ENCODE data around the gene GLIPR1L2. TPM values are rescaled to one million over a fixed set of nuclear protein-coding genes. Genes with fewer than 3 reads are reported as not detected.
"Not testable (repeated sequence)": the region's sequence is repeated elsewhere in the genome, so short reads cannot be mapped to it uniquely, and the experiment has no call there.

GLIPR1L2 gene
- total RNA-seq, 2 donors from 2014 or later = 0.16 to 0.22 TPM

DNA sequence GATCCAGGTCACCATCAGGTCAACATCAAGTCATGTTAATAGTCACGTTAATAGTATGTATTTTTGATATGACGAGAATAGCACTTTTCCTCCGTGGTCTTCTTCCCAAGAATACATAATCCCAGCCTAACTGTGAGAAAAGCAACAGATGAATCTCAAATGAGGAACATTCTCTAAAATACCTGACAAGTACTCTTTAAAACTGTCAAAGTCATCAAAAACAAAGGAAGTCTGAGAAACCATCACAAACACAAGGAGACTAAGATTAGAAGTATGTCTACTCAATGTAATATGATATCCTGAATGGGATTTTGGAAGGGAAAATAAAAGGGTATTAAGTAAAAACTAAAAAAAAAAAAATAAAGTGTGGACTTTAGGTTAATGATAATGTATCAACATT is 52.8 kb downstream of the GLIPR1L2 start:
- H3K36me3 ChIP-seq = no peaks in the 10 kb centered on the region
- intact Hi-C loops (cut with DNase I) = no loop called here
- H3K9me3 ChIP-seq = no peaks in the 10 kb centered on the region
- H3K4me1 ChIP-seq = no peaks in the 10 kb centered on the region
- H3K27me3 ChIP-seq = no peaks in the 10 kb centered on the region
- no peak for DNase-seq
- H3K9ac ChIP-seq (ENCODE audit: low read depth in 2 of 2, low read length in 2 of 2) = no peak overlapping the region
- TF ChIP-seq, protein P1, sequence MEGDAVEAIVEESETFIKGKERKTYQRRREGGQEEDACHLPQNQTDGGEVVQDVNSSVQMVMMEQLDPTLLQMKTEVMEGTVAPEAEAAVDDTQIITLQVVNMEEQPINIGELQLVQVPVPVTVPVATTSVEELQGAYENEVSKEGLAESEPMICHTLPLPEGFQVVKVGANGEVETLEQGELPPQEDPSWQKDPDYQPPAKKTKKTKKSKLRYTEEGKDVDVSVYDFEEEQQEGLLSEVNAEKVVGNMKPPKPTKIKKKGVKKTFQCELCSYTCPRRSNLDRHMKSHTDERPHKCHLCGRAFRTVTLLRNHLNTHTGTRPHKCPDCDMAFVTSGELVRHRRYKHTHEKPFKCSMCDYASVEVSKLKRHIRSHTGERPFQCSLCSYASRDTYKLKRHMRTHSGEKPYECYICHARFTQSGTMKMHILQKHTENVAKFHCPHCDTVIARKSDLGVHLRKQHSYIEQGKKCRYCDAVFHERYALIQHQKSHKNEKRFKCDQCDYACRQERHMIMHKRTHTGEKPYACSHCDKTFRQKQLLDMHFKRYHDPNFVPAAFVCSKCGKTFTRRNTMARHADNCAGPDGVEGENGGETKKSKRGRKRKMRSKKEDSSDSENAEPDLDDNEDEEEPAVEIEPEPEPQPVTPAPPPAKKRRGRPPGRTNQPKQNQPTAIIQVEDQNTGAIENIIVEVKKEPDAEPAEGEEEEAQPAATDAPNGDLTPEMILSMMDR (IDR thresholded peaks at IDR 0.05) = no peak
- H3K27ac ChIP-seq = no peak overlapping the region
- no peak overlapping the region for H3K4me3 ChIP-seq

DNA sequence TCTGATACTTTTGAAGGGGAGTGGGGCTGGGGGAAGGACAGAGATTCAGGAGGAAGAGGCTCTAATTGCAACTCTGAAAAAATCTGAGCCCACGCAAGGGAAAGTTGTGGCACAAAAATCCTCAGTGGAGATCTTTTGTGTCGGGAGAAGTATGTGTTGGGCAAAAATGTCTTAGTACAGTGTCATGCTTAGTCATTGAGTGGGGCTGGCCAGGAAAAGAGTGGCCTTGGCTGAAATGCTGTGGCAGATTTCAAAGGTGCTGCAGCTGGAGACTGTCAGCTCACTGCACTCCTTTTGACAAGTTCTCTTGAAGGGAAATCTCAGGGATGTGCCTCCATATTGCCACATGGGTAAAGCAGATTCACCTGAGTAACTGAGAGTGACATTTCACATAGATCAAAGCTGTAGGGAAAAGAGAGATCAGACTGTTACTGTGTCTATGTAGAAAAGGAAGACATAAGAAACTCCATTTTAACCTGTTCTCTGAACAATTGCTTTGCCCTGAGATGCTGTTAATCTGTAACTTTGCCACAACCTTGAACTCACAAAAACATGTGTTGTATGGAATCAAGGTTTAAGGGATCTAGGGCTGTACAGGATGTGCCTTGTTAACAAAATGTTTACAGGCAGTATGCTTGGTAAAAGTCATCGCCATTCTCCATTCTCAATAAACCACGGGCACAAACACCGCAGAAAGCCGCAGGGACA is 53.7 kb downstream of the GLIPR1L2 start:
- TF ChIP-seq, protein P1 (IDR thresholded peaks at IDR 0.05) = no peak
- intact Hi-C loops (cut with DNase I) = no loop called here
- H3K27me3 ChIP-seq = no peaks in the 10 kb centered on the region
- no peak overlapping the region for H3K4me3 ChIP-seq
- no peak overlapping the region for H3K27ac ChIP-seq
- no peak overlapping the region for H3K9ac ChIP-seq (ENCODE audit: low read depth in 2 of 2, low read length in 2 of 2)
- H3K36me3 ChIP-seq = no peaks in the 10 kb centered on the region
- H3K4me1 ChIP-seq = no peaks in the 10 kb centered on the region
- H3K9me3 ChIP-seq = no peaks in the 10 kb centered on the region
- no peak for DNase-seq

DNA sequence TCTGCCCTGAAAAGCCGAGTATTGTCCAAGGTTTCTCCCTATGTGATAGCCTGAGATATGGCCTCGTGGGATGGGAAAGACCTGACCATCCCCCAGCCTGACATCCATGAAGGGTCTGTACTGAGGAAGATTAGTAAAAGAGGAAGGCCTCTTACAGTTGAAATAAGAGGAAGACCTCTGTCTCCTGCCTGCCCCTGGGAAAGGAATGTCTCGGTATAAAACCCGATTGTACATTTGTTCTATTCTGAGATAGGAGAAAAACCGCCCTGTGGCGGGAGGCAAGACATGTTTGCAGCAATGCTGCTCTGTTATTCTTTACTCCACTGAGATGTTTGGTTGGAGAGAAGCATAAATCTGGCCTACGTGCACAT is 54.2 kb downstream of the GLIPR1L2 start:
- H3K4me1 ChIP-seq; H3K9me3 ChIP-seq; H3K9ac ChIP-seq (ENCODE audit: low read depth in 2 of 2, low read length in 2 of 2); H3K27me3 ChIP-seq; intact Hi-C loops (cut with DNase I); DNase-seq; H3K36me3 ChIP-seq; H3K27ac ChIP-seq; H3K4me3 ChIP-seq: not testable (repeated sequence)

DNA sequence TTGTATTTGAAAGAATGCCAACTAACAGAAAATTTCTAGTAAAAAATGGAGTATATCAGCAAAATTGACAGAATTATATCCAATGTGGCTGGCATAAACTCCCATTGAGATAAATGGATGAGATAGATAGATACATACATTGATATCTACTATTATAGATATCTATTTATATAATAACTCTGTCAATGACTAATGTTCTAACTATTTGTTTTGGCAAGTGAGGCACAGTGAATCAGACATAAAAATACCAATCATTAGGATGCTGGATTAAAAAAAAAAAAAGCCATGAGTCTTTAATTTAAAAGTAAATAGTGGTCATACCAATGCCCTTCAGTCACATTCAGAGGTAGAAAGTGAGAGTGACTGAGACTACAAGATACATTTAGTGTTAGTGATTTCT is 56.0 kb downstream of the GLIPR1L2 start:
- Histone ChIP-seq H3K36me3 (no peaks in the 10 kb centered on the region), H3K4me1 (no peaks in the 10 kb centered on the region), H3K27ac (no peak overlapping the region), H3K4me3 (no peak overlapping the region), H3K9me3 (no peaks in the 10 kb centered on the region), H3K27me3 (no peaks in the 10 kb centered on the region), H3K9ac (ENCODE audit: low read depth in 2 of 2, low read length in 2 of 2) (no peak overlapping the region)
- no peak for DNase-seq
- TF ChIP-seq, protein P1 (IDR thresholded peaks at IDR 0.05) = no peak
- intact Hi-C loops (cut with DNase I) = no loop called here

DNA sequence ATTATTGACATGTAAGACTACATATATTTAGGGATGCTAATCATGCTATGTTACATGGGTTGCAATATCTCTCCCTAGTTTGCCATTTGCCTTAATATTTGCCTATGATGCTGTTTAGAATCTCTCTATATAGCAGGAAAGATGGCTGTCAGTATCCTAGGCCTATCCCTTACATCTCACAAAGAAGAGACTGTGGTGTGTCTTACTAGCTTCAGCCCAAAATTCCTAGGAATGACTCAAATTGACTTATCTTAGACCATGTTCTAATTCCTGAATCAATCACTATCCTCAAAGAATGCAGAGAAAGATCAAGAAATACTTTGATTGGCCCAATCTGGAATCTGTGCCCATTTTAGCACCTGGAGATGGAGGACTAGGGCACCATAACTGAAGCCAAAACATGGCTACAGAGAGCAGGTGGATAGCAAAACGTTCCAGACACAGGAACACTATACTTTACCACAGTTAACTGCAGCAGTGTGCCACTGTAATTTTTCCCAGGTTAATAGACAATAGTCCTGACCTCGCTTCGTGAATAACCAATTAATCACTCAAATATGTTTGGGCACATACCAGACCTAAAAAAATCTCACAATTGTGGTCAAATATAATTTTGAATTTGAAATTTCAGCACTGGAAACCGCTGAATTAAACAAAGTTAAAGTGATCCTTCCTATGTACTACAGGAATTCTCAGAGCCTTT is 57.0 kb downstream of the GLIPR1L2 start:
- intact Hi-C loops (cut with DNase I) = no loop called here
- no peak overlapping the region for H3K27ac ChIP-seq
- H3K36me3 ChIP-seq = no peaks in the 10 kb centered on the region

More for the DNA sequence above, 57.0 kb downstream of the GLIPR1L2 start:
- H3K4me3 ChIP-seq = no peak overlapping the region
- TF ChIP-seq, protein P1 (IDR thresholded peaks at IDR 0.05) = no peak
- no peaks in the 10 kb centered on the region for H3K4me1 ChIP-seq
- no peak for DNase-seq
- H3K27me3 ChIP-seq = no peaks in the 10 kb centered on the region
- H3K9me3 ChIP-seq = no peaks in the 10 kb centered on the region
- no peak overlapping the region for H3K9ac ChIP-seq (ENCODE audit: low read depth in 2 of 2, low read length in 2 of 2)

Measured in colonic mucosa (tissue), 4 donors.